Keratinocyte (primary cell): ENCODE measurements around the gene TTC28.

Experiments used
- EZH2 ChIP-seq: IDR thresholded peaks from one replicate; pipeline ENCODE4 v1.6.1; 2012; ENCODE audit warnings: inconsistent platforms, mild to moderate bottlenecking, low read length, moderate library complexity
- TF ChIP-seq, protein P1 (sequence below), 3 experiments: IDR thresholded peaks in 1 of 3; conservative IDR thresholded peaks in 1 of 3; optimal IDR thresholded peaks in 1 of 3; 2 replicates in 2 of 3; 3 replicates in 1 of 3; pipeline versions ENCODE3 to v1.5.1; 2011; ENCODE audit warnings: low read length in 3 of 3, mild to moderate bottlenecking in 3 of 3, moderate library complexity in 2 of 3, control low read depth in 1 of 3, inconsistent platforms in 1 of 3; ENCODE audit not compliant: insufficient read depth in 2 of 3; ENCODE audit errors: extremely low read depth in 1 of 3

DNA sequence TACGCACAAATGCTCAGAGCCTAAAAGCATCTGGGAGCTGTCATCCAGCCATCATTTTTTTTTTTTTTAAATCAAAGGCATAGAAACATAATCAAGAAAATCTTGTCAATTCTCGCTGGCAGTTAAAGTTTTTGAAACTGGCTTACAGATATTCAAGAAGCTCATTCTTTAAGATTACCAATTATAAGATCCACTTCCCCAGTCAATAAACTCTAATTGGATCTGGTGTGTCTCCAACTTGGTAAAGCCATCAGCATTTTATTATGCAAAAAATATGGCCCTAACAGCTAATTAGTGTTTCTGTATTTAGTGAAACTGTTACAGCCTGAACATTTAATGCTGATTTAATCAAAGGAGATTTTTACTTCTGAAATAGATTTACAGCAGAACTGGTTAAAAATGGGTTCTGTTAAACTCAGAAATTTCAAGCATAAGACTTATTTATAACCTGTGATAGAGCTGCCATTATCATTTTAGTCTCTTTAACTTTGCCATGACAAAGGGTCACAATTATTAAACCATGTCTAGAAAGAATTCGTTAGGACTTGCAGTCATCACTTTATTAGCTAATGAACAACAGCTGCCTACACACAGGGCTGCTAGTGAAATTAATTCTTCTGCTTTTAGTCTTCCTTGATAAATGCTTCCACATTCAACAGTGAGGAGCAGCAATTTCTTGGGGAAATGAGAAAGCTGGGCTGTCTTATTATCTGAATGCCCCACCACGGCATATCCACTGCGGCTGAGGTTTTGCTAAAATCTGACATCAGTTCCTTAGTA is 584.1 kb downstream of the TTC28 start:
- TF ChIP-seq, protein P1, sequence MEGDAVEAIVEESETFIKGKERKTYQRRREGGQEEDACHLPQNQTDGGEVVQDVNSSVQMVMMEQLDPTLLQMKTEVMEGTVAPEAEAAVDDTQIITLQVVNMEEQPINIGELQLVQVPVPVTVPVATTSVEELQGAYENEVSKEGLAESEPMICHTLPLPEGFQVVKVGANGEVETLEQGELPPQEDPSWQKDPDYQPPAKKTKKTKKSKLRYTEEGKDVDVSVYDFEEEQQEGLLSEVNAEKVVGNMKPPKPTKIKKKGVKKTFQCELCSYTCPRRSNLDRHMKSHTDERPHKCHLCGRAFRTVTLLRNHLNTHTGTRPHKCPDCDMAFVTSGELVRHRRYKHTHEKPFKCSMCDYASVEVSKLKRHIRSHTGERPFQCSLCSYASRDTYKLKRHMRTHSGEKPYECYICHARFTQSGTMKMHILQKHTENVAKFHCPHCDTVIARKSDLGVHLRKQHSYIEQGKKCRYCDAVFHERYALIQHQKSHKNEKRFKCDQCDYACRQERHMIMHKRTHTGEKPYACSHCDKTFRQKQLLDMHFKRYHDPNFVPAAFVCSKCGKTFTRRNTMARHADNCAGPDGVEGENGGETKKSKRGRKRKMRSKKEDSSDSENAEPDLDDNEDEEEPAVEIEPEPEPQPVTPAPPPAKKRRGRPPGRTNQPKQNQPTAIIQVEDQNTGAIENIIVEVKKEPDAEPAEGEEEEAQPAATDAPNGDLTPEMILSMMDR (optimal IDR thresholded peaks at IDR 0.05 in 1 of 3, IDR thresholded peaks at IDR 0.05 in 1 of 3, conservative IDR thresholded peaks at IDR 0.05 in 1 of 3; ENCODE audit: extremely low read depth in 1 of 3, insufficient read depth in 2 of 3, low read length in 3 of 3) = no peak
- no peak for TF ChIP-seq EZH2
